ENCODE measurements around the gene LGALS3BP. TPM values are rescaled to one million over a fixed set of nuclear protein-coding genes. Genes with fewer than 3 reads are reported as not detected.
A peak's percentile ranks its signal among the peaks of the same experiment; 100 is the strongest.
"Not testable (repeated sequence)": the region's sequence is repeated elsewhere in the genome, so short reads cannot be mapped to it uniquely, and the experiment has no call there.

Gene LGALS3BP
- total and polyA plus RNA-seq, 4 donors = 66.0 to 224 (median 79.2) TPM

DNA sequence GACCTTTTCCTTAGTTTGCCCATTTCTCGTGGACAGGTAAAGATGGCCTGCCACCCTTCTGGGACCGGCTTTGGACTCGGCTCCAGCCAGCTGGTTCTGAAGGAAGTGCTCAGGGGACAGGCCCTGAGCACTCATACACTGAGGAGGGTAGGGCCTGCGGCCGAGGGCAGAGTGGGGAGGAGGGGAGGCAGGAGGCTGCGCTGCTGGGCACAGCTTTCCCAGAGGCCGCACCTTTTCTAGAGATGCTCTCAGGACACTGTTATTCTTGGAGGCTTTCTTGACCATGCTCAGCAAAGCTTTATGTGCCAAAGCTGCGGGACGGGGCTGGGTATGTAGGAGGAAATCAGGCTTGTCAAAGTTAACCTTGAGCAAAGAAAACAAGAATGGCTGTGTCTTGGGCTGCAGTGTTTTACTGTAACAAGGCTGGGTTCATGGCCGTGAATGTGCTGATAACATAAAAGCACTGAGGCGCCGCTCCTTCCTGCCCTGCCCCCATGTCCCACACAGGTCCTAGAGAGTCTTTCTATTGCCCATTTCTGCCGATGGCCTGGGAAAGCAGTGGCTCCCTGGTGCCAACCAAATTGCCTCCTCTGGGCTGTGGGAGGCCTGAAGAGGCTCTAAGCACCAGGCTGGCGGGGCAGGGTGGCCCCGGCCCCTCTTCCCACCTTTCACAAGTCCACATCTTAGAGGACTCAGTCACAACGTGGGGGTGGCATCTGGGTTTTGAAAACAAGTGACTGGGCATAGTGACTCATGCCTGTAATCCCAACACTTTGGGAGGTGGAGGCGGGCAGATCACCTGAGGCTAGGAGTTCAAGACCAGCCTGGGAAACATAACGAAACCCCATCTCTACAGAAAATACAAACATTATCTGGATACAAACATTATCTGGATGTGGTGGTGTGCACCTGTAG, 32.2 kb downstream of the LGALS3BP start (continued):
- peak; percentile 16 for TF ChIP-seq YY1 (IDR thresholded peaks at IDR 0.05)

DNA sequence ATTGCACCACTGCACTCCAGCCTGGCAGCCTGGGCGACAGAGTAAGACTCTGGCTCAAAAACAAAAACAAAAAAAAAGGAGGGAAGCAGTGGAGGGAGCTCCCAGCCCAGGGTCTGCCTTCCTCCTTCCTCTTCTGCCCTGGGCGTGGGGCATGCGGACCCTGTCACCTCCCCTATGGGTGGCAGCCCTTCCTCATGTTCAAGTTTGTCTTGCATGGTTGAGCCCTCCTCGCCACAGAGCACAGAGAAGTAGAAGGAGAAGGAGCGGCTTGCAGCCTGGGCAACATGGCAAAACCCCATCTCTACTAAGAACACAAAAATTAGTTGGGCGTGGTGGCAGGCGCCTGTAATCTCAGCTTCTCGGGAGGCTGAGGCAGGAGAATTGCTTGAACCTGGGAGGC, 33.1 kb downstream of the LGALS3BP start:
- Histone ChIP-seq H3K9me3 (ENCODE audit: control insufficient read depth in 4 of 4, low read length in 3 of 4) (peaks cover 0 to 9% (median 4%) of the 10 kb centered on the region in 4 donors), H3K4me1 (ENCODE audit: control insufficient read depth in 4 of 4, insufficient read depth in 4 of 4, low read length in 3 of 4) (peaks cover 0 to 2% (median 0%) of the 10 kb centered on the region in 4 donors), H3K36me3 (ENCODE audit: control insufficient read depth in 4 of 4, insufficient read depth in 3 of 4, low read depth in 1 of 4, low read length in 3 of 4) (no peaks in the 10 kb centered on the region), H3K27me3 (ENCODE audit: control insufficient read depth in 4 of 4, insufficient read depth in 4 of 4, low read length in 3 of 4) (peaks cover 0 to 2% (median 0%) of the 10 kb centered on the region in 4 donors), H3K9ac (ENCODE audit: low read depth in 1 of 2, low read length in 2 of 2) (no peak overlapping the region), H3K27ac (ENCODE audit: low read depth in 1 of 2, low read length in 2 of 2) (no peak overlapping the region), H3K4me3 (ENCODE audit: low read depth in 1 of 3, low read length in 3 of 3) (no peak overlapping the region)
- TF ChIP-seq RAD21 (IDR thresholded peaks at IDR 0.05) (no peak), RXRA (IDR thresholded peaks at IDR 0.05) (no peak), HNF4A (conservative IDR thresholded peaks at IDR 0.05) (no peak), NR2F2 (IDR thresholded peaks at IDR 0.05) (no peak), GABPA (IDR thresholded peaks at IDR 0.05 in 1 of 2, conservative IDR thresholded peaks at IDR 0.05 in 1 of 2) (no peak), FOXA2 (IDR thresholded peaks at IDR 0.05) (no peak), YY1 (IDR thresholded peaks at IDR 0.05) (no peak)
- TF ChIP-seq, protein P1, sequence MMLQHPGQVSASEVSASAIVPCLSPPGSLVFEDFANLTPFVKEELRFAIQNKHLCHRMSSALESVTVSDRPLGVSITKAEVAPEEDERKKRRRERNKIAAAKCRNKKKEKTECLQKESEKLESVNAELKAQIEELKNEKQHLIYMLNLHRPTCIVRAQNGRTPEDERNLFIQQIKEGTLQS (IDR thresholded peaks at IDR 0.05) = no peak
- WGBS = 85% methylated on average over 8 of the region's 8 CpGs
- no peak for DNase-seq (ENCODE audit: low spot score)

DNA sequence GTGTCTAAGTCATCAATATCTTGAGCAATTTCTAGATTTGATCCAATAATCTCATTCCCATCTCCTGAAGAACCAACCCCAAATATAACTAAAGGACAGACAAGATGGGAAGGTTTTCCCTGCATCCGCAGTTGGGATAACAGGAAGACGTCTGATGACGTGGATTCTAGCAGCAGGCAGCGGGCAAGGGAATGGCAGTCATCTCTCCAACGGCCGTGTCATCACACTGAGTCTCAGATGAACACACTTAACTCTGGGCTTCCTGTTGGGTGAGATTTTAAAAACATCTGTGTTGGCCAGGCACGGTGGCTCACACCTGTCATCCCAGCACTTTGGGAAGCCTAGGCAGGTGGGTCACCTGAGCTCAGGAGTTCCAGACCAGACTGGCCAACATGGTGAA, 33.6 kb downstream of the LGALS3BP start:
- DNase-seq (ENCODE audit: low spot score) = no peak
- peaks cover 0 to 9% (median 3%) of the 10 kb centered on the region in 4 donors for H3K9me3 ChIP-seq (ENCODE audit: control insufficient read depth in 4 of 4, low read length in 3 of 4)
- peaks cover 0 to 2% (median 0%) of the 10 kb centered on the region in 4 donors for H3K27me3 ChIP-seq (ENCODE audit: control insufficient read depth in 4 of 4, insufficient read depth in 4 of 4, low read length in 3 of 4)

DNA sequence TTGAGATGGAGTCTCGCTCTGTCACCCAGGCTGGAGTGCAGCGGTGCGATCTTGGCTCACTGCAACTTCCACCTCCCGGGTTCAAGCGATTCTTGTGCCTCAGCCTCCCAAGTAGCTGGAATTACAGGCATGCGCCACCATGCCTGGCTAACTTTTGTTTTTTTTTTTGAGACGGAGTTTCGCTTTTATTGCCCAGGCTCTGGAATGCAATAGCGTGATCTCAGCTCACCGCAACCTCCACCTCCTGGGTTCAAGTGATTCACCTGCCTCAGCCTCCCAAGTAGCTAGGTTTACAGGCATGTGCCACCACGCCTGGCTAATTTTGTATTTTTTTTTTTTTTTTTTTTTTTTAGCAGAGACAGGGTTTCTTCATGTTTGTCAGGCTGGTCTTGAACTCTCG, 34.3 kb downstream of the LGALS3BP start:
- not testable (repeated sequence) for H3K36me3 ChIP-seq (ENCODE audit: control insufficient read depth in 4 of 4, insufficient read depth in 3 of 4, low read depth in 1 of 4, low read length in 3 of 4); H3K27ac ChIP-seq (ENCODE audit: low read depth in 1 of 2, low read length in 2 of 2); DNase-seq (ENCODE audit: low spot score); H3K4me3 ChIP-seq (ENCODE audit: low read depth in 1 of 3, low read length in 3 of 3); H3K4me1 ChIP-seq (ENCODE audit: control insufficient read depth in 4 of 4, insufficient read depth in 4 of 4, low read length in 3 of 4); H3K9ac ChIP-seq (ENCODE audit: low read depth in 1 of 2, low read length in 2 of 2); H3K9me3 ChIP-seq (ENCODE audit: control insufficient read depth in 4 of 4, low read length in 3 of 4); H3K27me3 ChIP-seq (ENCODE audit: control insufficient read depth in 4 of 4, insufficient read depth in 4 of 4, low read length in 3 of 4)
- WGBS = 92% methylated on average over 12 of the region's 12 CpGs

More for the DNA sequence above, 33.6 kb downstream of the LGALS3BP start:
- TF ChIP-seq SP1 (IDR thresholded peaks at IDR 0.05) = no peak
- no peak for TF ChIP-seq RXRA (IDR thresholded peaks at IDR 0.05)
- TF ChIP-seq, protein P2, sequence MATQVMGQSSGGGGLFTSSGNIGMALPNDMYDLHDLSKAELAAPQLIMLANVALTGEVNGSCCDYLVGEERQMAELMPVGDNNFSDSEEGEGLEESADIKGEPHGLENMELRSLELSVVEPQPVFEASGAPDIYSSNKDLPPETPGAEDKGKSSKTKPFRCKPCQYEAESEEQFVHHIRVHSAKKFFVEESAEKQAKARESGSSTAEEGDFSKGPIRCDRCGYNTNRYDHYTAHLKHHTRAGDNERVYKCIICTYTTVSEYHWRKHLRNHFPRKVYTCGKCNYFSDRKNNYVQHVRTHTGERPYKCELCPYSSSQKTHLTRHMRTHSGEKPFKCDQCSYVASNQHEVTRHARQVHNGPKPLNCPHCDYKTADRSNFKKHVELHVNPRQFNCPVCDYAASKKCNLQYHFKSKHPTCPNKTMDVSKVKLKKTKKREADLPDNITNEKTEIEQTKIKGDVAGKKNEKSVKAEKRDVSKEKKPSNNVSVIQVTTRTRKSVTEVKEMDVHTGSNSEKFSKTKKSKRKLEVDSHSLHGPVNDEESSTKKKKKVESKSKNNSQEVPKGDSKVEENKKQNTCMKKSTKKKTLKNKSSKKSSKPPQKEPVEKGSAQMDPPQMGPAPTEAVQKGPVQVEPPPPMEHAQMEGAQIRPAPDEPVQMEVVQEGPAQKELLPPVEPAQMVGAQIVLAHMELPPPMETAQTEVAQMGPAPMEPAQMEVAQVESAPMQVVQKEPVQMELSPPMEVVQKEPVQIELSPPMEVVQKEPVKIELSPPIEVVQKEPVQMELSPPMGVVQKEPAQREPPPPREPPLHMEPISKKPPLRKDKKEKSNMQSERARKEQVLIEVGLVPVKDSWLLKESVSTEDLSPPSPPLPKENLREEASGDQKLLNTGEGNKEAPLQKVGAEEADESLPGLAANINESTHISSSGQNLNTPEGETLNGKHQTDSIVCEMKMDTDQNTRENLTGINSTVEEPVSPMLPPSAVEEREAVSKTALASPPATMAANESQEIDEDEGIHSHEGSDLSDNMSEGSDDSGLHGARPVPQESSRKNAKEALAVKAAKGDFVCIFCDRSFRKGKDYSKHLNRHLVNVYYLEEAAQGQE (IDR thresholded peaks at IDR 0.05) = no peak
- TF ChIP-seq HNF4A (conservative IDR thresholded peaks at IDR 0.05) = no peak
- TF ChIP-seq, protein P1 (IDR thresholded peaks at IDR 0.05) = no peak
- TF ChIP-seq NR2F2 (IDR thresholded peaks at IDR 0.05) = no peak
- TF ChIP-seq RAD21 (IDR thresholded peaks at IDR 0.05) = no peak
- TF ChIP-seq, protein P3, sequence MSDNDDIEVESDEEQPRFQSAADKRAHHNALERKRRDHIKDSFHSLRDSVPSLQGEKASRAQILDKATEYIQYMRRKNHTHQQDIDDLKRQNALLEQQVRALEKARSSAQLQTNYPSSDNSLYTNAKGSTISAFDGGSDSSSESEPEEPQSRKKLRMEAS (IDR thresholded peaks at IDR 0.05) = no peak
- no peak for TF ChIP-seq TAF1 (conservative IDR thresholded peaks at IDR 0.05)
- Histone ChIP-seq H3K4me1 (ENCODE audit: control insufficient read depth in 4 of 4, insufficient read depth in 4 of 4, low read length in 3 of 4) (peaks cover 0 to 2% (median 0%) of the 10 kb centered on the region in 4 donors), H3K4me3 (ENCODE audit: low read depth in 1 of 3, low read length in 3 of 3) (no peak overlapping the region), H3K27ac (ENCODE audit: low read depth in 1 of 2, low read length in 2 of 2) (no peak overlapping the region), H3K36me3 (ENCODE audit: control insufficient read depth in 4 of 4, insufficient read depth in 3 of 4, low read depth in 1 of 4, low read length in 3 of 4) (no peaks in the 10 kb centered on the region), H3K9ac (ENCODE audit: low read depth in 1 of 2, low read length in 2 of 2) (no peak overlapping the region)
- 77% methylated on average over 7 of the region's 7 CpGs for WGBS
